GM19099 (cell line): ENCODE measurements around the gene BSND.

Source experiments
- POLR2A ChIP-seq: IDR thresholded peaks from 3 replicates; pipeline ENCODE4 v1.6.1; 2011; ENCODE audit warnings: low read depth; ENCODE audit not compliant: insufficient read length; ENCODE audit errors: extremely low read depth

Gene BSND

GRCh38 chr1:55055084-55055882 lies 56.5 kb downstream of the BSND start:
- TF ChIP-seq POLR2A: no peak

- no peak for TF ChIP-seq POLR2A
Observed at GRCh38 chr1:55055951-55056631, 57.4 kb downstream of the BSND start.

DNA sequence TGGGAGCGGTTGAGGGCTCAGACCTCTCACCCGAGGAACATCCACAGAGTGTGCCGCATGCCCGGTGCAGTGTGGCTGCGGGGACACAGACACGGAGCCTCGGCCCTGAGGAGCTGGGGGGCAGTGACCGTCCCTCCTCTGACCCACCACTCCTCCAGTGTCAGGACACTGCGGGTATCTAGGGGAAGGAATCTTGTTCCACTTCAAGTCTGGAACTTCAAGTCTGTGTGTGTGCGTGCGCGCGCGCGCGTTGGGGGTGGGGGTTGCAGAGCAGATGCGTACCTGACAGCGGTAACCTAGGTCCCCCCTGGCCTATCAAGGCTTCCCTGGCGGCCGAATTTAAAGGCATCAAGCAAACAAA lies 57.9 kb downstream of the BSND start:
- TF ChIP-seq POLR2A: no peak

GRCh38 chr1:55057270-55057955 lies 58.7 kb downstream of the BSND start:
- no peak for TF ChIP-seq POLR2A

- TF ChIP-seq POLR2A: no peak
Observed at GRCh38 chr1:55057956-55058298, 59.2 kb downstream of the BSND start.

GRCh38 chr1:55059302-55060132 lies 60.8 kb downstream of the BSND start:
- TF ChIP-seq POLR2A: no peak

GRCh38 chr1:55060133-55060999 lies 61.6 kb downstream of the BSND start:
- no peak for TF ChIP-seq POLR2A

DNA sequence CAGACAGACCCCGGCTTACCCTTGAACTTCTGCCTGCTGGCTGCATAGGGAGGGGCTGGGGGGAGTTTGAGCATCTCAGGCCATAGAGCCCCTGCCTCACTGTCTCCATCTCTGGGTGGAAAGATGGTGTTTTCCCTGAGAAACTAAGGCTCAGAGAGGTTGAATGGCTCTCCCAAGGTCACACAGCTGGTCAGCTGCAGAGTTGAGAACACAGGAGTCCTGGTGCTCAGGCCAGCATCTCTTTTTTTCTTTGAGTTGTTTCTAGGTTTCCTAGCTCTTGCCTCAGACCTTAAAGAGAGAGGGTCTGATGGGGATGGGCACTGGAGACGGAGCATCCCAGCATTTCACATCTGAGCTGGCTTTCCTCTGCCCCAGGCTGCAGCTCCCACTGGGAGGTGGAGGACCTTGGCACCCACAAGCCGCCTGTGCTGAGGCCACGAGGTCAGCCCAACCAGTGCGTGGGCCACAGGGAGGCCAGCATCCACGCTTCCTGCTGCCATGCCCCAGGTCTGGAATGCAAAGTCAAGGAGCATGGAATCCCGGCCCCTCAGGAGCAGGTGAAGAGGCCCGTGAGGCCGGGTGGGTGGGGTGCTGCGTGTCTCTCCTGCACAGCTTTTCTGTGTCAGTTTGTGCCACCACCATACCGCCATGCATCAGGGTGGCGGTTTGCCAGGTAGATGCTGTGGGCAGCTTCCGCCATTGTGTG lies 62.4 kb downstream of the BSND start:
- no peak for TF ChIP-seq POLR2A
